GM13976 (cell line): ENCODE data around the gene OXSR1.
A peak's percentile ranks its signal among the peaks of the same experiment; 100 is the strongest.

ENCODE experiments used
- DNase-seq: peaks from one replicate; pipeline ENCODE4 v3.0.0; 2012; ENCODE audit warnings: low spot score
- CTCF ChIP-seq: IDR thresholded peaks from 2 replicates; pipeline ENCODE4 v1.5.1; 2012; ENCODE audit warnings: borderline replicate concordance, mild to moderate bottlenecking; ENCODE audit not compliant: insufficient read depth; ENCODE audit errors: extremely low read depth, missing control alignments, control extremely low read depth
- in situ Hi-C: fragments of 300-500 bp; cut with MboI; formaldehyde crosslinking; loops from one replicate; pipeline ENCODE4 v1.12.0; 2022; ENCODE audit warnings: low sequenced_read_pairs, mixed read lengths, inconsistent platforms; ENCODE audit not compliant: unreplicated experiment

OXSR1 gene

DNA sequence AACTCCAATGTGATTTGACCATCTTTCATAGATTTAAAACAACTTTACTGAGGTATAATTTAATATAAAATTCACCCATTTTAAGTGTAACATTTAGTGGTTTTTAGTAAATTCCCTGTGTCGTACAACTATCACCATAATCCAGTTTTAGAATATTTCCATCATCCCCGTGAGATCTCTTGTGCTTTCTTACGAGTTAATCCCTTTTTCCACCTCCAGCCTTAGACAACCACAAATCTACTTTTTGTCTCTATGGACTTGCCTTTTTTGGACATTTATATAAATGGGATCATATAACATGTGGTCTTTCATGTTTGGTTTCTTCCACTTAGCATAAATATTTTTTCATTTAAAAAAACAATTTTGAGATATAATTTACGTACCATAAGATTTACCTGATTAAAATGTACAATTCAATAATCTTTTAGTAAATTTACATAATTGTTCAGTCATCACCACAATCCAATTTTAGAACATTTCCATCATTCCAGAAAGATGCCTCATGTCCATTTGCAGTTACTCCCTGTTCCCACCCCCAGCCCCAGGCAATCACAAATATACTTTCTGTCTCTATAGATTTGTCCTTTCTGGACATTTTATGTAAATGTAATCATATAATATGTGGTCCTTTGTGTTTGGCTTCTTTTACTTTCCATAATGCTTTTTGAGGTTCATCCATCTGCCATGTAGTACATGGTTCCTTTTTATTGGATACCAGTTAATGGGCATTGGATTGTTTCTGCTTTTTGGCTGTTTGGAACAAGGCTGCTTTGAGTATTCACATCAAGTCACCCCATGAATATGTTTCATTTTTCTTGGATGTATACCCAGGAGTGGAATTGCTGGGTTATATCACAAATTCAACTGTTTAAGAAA lies 3.1 kb downstream of the OXSR1 start:
- in situ Hi-C loops: no loop called here
- DNase-seq: no peak
- no peak for TF ChIP-seq CTCF

GRCh38 chr3:38169027-38169317 lies 3.6 kb downstream of the OXSR1 start:
- DNase-seq: no peak
- in situ Hi-C loops: no loop called here
- TF ChIP-seq CTCF: no peak

GRCh38 chr3:38170722-38171121 lies 5.4 kb downstream of the OXSR1 start:
- DNase-seq: no peak
- in situ Hi-C loops: no loop called here
- TF ChIP-seq CTCF: no peak

GRCh38 chr3:38171622-38172021 lies 6.3 kb downstream of the OXSR1 start:
- no peak for DNase-seq
- TF ChIP-seq CTCF: no peak
- in situ Hi-C loops: no loop called here

- no peak for TF ChIP-seq CTCF
- in situ Hi-C loops: no loop called here
- DNase-seq: peak; percentile 27
Observed at GRCh38 chr3:38173834-38174418, 8.6 kb downstream of the OXSR1 start.

- no peak for DNase-seq
- TF ChIP-seq CTCF: no peak
- in situ Hi-C loops: no loop called here
Observed at GRCh38 chr3:38177181-38177580, 11.8 kb downstream of the OXSR1 start.
